Testis (tissue), 2 donors: ENCODE results near the gene BDKRB2.

Experiments
- POLR2A ChIP-seq: fragments of 450-650 bp; IDR thresholded peaks from one replicate; pipeline ENCODE4 v1.6.1; 2017; ENCODE audit warnings: antibody characterized with exemption, mild to moderate bottlenecking, moderate library complexity
- TF ChIP-seq, protein P1 (sequence below), 3 experiments: fragments of 450-650 bp in 2 of 3; fragments of 200-600 bp in 1 of 3; sonication (generic) in 1 of 3; IDR thresholded peaks; one replicate each; pipeline ENCODE4 v1.5.1; 2016 to 2019; ENCODE audit warnings: antibody characterized with exemption in 3 of 3, mild to moderate bottlenecking in 2 of 3, moderate library complexity in 1 of 3

DNA sequence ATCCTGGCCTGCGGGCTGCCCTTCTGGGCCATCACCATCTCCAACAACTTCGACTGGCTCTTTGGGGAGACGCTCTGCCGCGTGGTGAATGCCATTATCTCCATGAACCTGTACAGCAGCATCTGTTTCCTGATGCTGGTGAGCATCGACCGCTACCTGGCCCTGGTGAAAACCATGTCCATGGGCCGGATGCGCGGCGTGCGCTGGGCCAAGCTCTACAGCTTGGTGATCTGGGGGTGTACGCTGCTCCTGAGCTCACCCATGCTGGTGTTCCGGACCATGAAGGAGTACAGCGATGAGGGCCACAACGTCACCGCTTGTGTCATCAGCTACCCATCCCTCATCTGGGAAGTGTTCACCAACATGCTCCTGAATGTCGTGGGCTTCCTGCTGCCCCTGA, 36.0 kb downstream of the BDKRB2 start:
- no peak for TF ChIP-seq POLR2A
- TF ChIP-seq, protein P1, sequence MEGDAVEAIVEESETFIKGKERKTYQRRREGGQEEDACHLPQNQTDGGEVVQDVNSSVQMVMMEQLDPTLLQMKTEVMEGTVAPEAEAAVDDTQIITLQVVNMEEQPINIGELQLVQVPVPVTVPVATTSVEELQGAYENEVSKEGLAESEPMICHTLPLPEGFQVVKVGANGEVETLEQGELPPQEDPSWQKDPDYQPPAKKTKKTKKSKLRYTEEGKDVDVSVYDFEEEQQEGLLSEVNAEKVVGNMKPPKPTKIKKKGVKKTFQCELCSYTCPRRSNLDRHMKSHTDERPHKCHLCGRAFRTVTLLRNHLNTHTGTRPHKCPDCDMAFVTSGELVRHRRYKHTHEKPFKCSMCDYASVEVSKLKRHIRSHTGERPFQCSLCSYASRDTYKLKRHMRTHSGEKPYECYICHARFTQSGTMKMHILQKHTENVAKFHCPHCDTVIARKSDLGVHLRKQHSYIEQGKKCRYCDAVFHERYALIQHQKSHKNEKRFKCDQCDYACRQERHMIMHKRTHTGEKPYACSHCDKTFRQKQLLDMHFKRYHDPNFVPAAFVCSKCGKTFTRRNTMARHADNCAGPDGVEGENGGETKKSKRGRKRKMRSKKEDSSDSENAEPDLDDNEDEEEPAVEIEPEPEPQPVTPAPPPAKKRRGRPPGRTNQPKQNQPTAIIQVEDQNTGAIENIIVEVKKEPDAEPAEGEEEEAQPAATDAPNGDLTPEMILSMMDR (IDR thresholded peaks at IDR 0.05), result no peak
